Measurements from ENCODE around the gene EXOSC9.

DNA sequence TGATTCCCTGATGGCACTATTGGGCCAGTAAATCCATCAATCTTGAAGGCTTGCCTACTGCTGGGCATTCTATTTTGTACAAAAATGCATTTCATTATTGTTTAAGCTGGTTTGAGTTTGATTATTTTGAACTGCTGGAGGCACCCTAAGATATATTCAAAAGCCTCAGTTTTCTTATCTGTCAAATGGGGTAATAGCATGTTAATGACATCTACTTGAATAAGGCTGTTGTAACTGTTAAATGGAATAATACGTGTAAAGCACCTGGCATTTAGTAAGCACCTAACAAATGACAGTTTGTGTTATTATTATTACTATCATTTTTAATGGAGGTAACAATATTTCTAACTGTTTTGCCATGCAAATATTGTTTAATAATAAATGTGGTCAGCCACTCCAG lies 29.3 kb upstream of the EXOSC9 start:
- TF ChIP-seq, protein P1, sequence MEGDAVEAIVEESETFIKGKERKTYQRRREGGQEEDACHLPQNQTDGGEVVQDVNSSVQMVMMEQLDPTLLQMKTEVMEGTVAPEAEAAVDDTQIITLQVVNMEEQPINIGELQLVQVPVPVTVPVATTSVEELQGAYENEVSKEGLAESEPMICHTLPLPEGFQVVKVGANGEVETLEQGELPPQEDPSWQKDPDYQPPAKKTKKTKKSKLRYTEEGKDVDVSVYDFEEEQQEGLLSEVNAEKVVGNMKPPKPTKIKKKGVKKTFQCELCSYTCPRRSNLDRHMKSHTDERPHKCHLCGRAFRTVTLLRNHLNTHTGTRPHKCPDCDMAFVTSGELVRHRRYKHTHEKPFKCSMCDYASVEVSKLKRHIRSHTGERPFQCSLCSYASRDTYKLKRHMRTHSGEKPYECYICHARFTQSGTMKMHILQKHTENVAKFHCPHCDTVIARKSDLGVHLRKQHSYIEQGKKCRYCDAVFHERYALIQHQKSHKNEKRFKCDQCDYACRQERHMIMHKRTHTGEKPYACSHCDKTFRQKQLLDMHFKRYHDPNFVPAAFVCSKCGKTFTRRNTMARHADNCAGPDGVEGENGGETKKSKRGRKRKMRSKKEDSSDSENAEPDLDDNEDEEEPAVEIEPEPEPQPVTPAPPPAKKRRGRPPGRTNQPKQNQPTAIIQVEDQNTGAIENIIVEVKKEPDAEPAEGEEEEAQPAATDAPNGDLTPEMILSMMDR (IDR thresholded peaks at IDR 0.05) = no peak
- TF ChIP-seq ZFX (IDR thresholded peaks at IDR 0.05; ENCODE audit: borderline replicate concordance) = no peak

Measured in 22Rv1 (cell line).